T-helper 1 cell treated with Interleukin-12 subunit alpha and Interleukin-12 subunit beta and Interleukin-4 antibody, amounts not matched to agents 30 ng/mL and 1 ng/mL, for 36 hours (primary cell): ENCODE measurements around the gene CUBN. TPM values are rescaled to one million over a fixed set of nuclear protein-coding genes. Genes with fewer than 3 reads are reported as not detected.

ENCODE experiments used
- intact Hi-C: fragments of 100-400 bp; cut with micrococcal nuclease; formaldehyde crosslinking; loops from one replicate; pipeline ENCODE4 v1.15.1; 2024
- total RNA-seq: library from RNA; stranded (reverse); gene quantifications from 2 replicates; pipeline ENCODE4 v1.2.3, GENCODE V29; 2022

CUBN gene
- total RNA-seq, 1 donor from 2014 or later = 1.4 TPM

DNA sequence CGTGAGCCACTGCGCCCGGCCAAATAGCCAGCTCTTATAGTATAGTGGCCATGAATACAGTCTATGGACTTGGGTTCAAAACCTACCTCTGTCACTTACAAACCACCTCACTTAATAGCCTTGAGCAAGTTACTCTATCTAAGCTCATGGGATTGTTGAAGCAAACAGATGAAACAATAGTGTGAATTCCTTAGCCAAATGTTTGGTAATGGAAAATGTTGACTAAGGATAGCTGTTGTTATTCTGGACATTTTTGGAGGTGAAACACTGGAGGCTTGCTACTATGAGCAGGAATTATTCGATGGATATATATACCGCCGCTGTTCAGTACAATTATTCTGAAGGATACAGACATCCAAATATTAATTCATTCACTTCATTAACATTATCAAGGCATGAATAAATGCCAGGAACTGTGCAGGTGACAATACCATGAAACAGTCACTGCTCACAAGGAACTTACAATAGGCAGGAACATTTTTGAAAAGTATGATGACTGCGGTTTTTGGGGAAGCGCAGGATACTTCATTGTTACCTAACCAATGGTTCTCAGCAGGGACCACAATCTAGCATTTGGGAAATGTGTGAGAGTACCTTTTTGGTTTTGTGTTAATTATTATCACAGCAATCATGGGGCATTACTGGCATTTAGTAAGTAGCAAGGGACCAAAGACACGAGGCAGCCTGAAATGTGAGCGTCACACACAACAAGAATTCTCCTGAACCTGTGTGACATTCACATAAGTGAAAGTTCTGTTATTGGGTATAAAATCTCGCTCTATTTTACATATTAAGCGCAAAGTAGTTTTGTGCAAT is 55.7 kb downstream of the CUBN start:
- intact Hi-C loops = no loop called here

DNA sequence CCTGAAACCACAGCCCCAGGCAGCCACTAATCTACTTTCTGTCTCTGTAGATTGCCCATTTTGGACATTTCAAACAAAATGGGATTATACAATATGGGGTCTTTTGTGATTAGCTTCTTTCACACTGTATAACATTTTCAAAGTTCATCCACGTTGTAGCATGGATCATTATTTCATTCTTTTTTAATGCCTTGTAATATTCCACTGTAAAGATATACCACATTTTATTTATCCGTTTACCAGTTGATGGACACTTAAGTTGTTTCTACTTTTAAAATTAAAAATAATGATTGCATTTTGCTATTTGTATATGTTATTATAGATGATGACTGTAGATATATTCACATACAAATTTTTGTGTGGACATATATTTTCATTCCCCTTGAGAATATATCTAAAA is 60.7 kb downstream of the CUBN start:
- intact Hi-C loops = no loop called here

DNA sequence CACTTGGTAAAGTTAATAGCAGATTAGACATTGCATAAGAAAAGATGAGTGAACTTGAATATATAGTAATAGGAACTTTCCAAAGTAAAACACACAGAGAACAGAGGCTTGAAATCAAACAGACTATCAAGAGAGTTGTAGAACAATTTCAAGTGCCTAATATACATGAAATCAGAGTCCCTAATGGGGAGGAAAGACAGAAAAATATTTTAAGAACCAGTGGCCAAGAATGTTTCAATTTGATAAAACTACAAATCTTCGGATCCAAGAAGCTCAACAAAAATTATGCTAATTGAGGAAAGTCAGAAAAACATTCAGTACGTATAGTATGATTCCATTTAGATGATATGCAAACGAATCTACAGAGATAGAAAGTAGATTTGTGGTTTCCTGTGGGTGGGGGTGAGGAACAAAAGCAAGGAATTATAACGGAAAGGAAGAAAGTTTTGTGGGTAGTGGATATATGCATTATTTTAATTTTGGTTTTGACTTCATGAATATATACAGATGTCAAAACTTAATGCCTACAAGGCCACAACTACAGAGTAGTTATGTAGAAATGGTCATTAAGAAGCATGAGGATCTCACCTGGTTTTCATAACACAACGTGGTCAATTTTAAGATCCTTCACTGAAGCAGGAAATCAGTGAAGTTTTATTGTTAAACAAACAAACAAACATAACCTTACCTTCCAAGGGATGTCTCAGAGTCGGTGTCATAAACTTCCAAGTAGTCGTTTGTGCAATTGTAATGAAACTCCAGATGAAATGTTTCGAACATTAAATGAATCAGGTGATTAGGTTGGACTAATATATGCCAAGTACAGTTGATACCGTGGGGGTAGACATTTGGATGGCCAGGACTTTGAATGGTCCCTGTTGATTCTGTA is 62.0 kb downstream of the CUBN start:
- intact Hi-C loops = no loop called here

DNA sequence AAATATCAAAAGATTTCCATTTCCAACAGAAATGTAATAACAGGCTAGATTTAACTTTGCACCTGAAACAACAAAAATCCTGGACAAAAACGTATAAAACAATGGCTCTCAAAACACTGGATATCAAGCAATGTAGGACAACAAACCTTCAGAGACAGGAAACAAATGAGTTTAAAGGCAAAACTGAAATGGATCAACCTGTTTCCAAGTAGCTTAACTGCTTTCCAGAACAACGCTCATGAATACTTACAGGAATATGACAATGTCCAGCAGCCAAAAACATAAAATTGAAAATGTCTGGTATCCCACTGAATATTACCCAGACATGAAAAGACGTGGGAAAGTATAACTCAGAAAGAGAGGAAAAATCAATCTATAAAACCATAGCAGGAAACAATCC is 62.8 kb downstream of the CUBN start:
- intact Hi-C loops = no loop called here

DNA sequence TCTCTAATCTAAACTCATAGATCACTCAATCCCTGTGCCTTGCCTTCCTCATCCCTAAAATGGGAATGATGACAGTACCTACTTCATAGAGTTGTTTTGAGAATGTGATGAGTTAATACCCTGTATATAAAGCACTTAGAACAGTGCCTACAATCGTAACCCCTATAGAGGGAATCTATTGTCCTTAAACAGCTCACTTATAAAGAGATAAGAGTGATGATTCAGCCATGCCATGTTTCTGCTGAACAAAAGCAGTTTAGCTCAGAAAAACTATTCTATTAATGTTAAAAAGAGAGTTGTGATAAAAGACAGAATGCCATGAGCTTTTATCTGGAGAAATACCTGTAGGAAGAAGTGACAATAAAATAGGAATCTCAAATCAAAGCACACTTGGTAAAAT is 63.6 kb downstream of the CUBN start:
- intact Hi-C loops = no loop called here

DNA sequence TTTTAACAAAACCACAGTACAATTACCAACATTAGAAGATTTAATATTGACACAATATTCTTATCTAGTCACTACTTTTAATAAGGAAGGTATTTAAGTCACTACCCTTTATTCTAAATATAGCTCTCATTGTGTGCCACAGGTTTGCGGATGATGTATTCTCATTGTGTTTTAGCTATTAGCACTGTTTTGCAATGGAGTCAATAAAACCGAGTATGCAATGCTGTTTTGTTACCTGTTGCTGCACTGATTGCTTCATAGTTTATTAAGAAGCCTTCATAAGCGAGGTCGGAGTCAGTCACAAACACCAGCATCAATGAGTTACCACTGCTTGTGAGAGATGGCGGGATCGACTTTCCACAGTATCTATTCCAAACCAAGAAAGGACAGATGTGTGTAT is 64.3 kb downstream of the CUBN start:
- intact Hi-C loops = no loop called here

DNA sequence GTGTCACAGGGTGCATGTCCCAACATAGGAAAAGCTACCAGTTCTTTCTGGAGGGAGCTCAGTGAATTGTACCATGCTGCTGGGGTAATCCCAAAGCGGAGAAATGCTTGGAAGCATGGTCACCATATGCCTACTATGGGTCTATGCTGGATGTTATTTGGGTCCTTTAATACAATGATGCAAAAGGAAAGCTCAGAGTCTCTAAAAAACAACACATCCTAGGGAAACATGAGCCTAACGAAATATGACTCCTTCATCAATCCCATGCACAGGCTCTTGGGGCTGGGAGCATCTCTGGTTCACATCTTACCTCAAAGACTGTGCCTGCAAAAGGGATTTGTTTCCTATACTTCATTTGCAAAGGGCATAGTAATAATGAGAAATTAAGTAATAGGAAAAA is 65.2 kb downstream of the CUBN start:
- intact Hi-C loops = no loop called here

DNA sequence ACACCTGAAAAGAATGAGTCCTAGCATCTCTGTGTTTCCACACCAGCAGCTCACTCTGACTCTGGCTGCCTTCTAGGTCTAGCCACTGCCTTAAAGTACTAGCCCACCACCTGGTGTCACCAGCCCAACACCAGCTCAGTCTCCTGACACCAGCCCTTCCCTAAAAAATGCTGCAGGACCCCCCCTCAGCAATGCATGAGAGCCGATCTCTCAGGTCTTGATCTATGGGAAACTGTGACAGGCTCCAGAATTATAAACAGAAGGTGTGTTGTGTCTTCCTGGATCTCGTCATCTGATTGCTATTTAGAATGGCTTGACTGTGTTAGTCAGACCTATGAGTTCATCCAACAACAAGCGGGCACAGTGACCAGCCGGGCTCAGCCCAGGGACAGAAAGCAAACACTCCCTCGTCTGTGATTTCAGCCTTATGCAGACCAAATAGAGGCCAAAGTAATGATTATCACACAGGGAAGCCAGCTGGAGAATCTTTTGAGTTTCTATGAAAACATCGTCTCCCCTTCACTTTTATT is 66.6 kb downstream of the CUBN start:
- intact Hi-C loops = no loop called here

DNA sequence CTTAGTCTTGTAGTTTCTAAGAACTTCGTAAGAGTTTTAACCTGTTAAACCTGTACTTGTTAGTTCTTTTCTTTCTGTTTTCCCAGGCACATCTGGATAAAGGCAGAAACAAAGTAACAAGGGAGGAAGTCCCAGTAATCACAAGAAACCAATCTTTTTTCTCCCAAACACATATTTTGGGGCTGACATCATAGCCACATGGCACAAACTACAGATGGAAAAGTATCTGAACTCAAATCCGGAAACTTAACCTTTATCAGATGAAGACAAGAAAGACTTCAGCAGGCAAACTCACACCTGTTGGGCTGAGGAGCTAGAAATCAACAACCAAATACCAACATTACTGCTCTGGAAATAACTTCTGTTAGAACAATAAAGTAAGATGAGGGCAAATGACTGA is 67.1 kb downstream of the CUBN start:
- intact Hi-C loops = no loop called here

DNA sequence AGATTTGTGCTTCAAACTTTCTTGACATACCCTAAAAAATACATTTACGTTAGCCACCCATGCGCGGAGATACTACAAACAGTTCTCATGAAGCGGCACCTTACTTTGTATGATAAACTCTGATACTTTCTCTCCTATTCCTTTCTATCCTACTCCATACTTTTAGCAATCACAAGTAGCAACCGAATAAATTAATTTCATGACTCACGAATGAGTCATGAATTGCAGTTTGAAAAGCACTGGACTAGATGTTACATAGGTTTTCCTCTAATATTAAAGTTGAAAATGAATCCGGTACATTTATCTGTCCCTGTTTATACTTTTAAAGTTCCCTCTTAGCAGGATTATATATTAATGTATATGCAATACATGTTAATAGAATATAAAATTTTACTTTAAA is 67.6 kb downstream of the CUBN start:
- intact Hi-C loops = no loop called here

DNA sequence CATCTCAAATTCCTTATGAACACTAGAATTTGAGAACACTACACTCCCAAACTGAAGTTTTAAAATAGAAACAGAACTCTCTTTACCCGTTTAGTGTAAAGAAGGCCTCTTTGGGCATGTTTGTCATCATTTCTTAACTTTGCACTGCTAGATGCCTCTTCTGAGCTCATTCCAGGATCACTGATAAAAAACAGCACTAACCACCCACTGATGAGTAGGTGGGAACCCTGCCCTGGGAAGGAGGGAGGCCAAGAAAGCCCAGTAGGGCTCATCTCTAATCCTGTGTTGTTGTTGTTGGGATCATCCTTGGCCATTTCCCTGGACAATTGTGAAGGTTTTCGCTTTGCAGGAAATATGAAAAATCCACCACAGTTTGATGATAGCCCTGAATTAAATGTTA is 68.2 kb downstream of the CUBN start:
- intact Hi-C loops = no loop called here

DNA sequence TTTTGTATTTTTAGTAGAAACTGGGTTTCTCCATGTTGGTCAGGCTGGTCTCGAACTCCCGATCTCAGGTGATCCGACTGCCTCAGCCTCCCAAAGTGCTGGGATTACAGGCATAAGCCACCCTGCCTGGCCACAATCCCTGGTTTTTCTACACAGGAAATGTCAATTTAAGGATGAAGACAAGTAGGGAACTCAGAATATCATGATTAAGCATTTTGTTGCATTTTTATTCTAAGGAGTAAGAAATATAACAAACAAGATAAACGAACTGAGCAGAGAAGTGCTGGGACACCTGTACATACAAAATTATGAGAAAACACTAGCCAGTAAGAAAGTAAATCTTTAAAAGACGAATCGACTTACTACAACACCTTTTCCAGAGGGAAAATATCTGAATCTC is 69.3 kb downstream of the CUBN start:
- intact Hi-C loops = no loop called here

DNA sequence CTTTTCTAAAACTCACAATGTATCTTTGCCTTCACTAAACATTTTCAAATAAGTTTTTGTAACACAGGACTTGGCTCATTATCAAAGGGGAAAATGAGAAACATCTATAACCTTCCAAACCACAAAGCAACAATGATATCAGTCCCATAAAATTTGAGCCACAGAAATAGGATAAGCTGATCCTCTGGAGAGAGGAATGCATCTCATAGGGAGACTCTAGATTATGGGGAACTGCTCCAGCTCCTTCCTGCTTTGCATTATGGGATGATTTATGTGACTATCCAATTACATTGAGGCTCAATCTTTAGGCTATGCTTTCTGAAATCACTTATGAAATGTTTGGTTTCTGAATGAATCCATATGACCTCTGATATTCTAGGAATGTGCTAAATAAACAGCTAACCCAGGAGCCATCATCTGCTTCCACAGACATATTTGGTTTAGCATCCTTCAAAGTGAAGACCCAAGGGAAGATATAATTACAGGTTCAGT is 70.4 kb downstream of the CUBN start:
- intact Hi-C loops = no loop called here

DNA sequence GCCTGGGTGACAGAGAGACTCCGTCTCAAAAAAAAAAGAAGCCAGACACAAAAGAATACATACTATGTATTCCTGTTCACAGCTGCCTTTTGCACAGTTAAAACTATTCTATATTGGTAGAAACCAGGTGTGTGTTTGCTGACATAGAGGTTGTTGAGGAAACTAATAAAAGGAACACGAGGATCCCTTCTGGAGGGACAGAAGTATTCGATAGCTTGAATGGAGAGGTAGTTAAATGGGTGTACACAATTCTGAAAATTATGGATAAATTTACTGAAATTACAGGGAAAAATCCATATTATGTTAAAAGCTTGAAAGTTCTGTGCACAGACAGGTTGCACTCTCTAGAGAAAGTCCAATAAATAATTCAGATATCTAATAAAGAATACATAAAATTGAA is 71.5 kb downstream of the CUBN start:
- intact Hi-C loops = no loop called here

DNA sequence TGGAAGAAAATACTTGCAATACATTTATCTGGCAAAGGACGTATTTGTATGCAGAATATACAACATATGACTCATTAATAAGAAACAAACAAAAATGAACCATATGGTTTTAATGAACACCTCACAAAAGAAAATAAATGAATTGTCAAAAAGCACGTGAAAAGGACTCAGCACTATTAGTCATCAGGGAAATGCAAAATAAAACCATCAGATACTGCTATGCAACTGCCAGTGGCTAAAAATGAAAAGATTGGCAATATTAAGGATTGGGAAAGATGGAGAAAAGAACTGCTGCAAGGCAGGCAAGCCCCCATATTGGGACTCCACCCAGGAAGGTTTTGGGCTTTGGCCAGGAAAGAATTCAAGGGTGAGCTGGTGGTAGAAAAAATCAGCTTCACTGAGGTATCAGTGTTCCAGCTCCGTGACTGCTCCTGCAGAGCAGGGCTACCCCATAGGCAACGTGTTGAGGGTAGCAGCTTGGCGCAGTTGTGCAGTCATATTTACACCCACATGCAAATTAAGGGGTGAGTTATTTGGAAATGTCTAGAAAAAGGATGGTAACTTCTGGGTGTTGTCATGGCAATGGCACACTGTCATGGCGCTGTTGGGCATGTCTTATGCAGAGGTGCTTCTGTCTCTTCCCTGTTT is 72.7 kb downstream of the CUBN start:
- intact Hi-C loops = no loop called here

DNA sequence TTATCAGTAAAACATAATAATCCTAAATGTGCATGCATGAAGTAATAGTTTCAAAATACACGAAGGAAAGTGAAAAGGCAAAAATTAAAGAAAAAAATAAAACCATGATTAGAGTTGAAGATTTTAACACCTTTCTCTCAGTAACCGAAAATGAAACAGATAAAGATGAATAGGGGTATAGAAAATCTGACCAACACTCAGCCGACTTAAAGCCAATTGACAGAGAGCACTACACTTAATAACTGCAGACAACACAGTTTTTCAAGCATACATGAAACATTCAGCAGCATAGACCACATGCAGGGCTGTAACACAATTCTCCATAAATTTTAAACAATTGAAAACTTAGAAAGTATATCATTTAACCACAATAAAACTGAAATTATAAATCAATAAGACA is 76.1 kb downstream of the CUBN start:
- intact Hi-C loops = no loop called here

DNA sequence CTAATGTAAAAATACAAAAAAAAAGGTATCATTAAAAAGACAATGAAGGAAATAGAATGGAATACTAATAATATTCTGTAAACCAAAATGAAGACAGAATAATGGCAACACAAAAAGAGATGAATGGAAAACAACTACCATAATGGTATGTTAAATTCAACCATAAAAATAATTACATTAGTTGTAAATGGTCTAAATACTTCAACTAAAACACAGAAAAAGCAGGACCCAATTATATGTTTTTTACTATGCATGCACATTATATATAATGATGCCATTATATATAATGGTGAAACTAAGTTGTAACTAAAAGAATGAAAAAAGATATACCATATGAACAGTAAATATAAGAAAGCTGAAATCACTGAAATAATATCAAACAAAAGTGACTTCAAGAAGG is 76.5 kb downstream of the CUBN start:
- intact Hi-C loops = no loop called here

DNA sequence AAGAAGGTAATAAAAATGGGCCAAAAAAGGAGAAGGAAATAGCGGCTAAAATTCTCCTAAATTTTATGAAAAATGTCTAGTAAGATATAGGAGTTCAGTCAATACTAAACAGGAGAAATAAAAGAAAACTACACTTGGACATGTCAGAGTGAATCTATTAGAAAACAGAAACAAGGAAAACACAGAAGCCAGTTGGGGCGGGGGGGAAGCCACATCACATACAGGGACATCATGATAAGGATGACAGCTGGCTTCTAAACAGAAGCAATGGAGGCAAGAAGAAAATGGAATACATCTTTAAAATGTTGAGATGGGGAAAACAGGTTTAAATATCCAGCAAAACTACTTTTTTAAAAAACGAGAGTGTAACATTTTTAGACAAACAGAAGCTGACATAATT is 77.8 kb downstream of the CUBN start:
- intact Hi-C loops = no loop called here

DNA sequence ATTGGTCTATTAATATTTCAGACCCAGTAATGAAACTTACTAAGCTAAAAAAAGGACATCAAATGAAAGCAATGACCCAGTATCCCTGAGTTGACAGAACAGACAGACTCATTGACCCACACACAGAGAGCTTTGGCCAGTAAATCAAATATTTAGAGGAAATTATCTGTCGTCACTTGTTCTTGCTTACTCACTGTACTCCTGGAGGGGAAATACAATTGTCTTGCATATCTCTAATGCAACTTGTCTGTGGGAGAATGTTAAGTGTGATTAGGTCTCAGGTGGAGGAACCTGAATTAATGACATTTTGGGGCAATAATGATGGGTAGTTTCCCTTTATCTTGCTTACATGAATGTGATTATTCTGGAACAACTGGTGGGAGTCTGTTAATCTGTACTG is 80.4 kb downstream of the CUBN start:
- intact Hi-C loops = no loop called here

DNA sequence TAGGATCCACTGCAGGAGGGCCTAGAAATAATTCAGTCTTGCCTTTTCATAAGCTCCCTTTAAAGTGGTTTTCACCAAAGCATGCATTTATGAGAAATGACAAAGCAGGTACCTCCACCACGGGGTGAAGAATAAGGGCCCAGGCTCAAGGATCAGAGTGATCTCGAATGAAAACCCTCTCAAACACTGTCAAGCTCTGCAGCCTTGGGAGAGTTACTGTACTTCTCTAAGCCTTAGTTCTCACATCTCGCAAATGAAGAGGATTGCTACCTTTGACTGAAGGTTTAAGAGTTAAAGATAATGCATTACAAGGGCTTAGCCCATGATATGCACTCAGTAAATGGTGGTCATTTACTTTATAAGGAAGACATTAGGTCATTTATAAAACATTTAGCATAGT is 81.7 kb downstream of the CUBN start:
- intact Hi-C loops = no loop called here

DNA sequence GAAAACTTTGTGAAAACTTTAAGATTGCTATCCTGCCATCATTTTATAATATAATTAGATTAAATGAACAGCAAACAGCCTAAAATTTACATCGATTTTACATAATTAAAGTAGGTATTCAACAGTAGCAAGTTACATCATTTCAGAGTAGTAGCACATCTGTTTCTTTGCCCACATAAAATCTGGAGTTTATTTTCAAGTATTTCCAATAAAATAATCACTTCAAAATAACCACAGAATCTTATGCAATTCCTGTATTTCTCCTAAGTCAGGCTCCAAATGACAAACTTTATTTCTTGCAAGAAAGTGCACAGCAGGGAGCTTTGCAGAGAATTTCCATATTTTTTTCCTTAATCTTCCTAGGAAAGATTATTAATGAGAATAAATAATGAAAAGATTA is 82.6 kb downstream of the CUBN start:
- intact Hi-C loops = no loop called here

DNA sequence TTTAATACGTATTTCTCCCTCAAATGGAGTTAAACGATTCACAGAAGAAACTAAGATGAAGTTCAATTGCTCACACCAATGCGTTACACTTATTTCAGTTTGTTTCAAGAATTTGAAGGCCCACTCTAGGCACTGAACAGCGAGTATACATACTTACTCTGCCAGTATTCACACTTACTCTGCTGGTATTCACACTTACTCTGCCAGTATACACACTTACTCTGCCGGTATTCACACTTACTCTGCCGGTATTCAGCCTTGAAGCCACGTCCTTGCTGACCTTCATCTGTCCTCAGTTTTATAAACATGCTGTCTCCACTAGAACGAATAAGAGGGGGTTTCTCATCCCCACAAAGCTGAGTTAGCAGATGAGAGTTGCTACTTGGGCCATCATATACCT is 86.0 kb downstream of the CUBN start:
- intact Hi-C loops = no loop called here
